Esophagus squamous epithelium (tissue), 5 donors: ENCODE measurements around the gene C1orf146. TPM values are rescaled to one million over a fixed set of nuclear protein-coding genes. Genes with fewer than 3 reads are reported as not detected.

Source experiments
- DNase-seq: peaks from one replicate; lab custom pipeline; 2025; lab: John Stamatoyannopoulos, UW
- H3K27ac ChIP-seq, 4 donors: fragments of 200-600 bp; sonication (generic); one replicate each; pipeline ENCODE4 v1.5.1; 2016 to 2019; ENCODE audit warnings: mild to moderate bottlenecking in 1 of 4
- H3K27me3 ChIP-seq, 4 donors: fragments of 200-600 bp; sonication (generic); 1 replicate in 3 of 4; 2 replicates in 1 of 4; pipeline versions ENCODE4 v1.5.1 to v1.6.0; 2017 to 2021; ENCODE audit warnings: antibody characterized with exemption in 1 of 4
- H3K36me3 ChIP-seq, 3 donors: fragments of 200-600 bp; sonication (generic); one replicate each; pipeline ENCODE4 v1.5.1; 2016 to 2019
- H3K4me1 ChIP-seq, 3 donors: fragments of 200-600 bp; sonication (generic); one replicate each; pipeline ENCODE4 v1.5.1; 2017 to 2019
- H3K4me3 ChIP-seq, 4 donors: fragments of 200-600 bp; sonication (generic); 1 replicate in 3 of 4; 2 replicates in 1 of 4; pipeline ENCODE4 v1.5.1; 2016 to 2019; ENCODE audit warnings: mild to moderate bottlenecking in 2 of 4, moderate library complexity in 1 of 4
- H3K9me3 ChIP-seq, 3 donors: fragments of 200-600 bp; sonication (generic); one replicate each; pipeline ENCODE4 v1.5.1; 2016 to 2019
- POLR2A ChIP-seq, 4 donors: fragments of 450-650 bp; IDR thresholded peaks; one replicate each; pipeline ENCODE4 v1.6.1; 2017; ENCODE audit warnings: antibody characterized with exemption in 4 of 4, mild to moderate bottlenecking in 4 of 4, moderate library complexity in 3 of 4
- WGBS, 2 donors: methylation state at CpG; one replicate each; pipeline ENCODE4 v1.1.5; 2018; 5-methylcytosine and 5-hydroxymethylcytosine counted together
- intact Hi-C: fragments of 100-400 bp; cut with DNase I; formaldehyde crosslinking; loops from one replicate; pipeline ENCODE4 v1.15.0; 2022
- total RNA-seq, 4 donors: library from RNA; depleted of rRNA; stranded (reverse); fragments of >200 nt; gene quantifications; one replicate each; pipeline ENCODE4 v1.1.0, GENCODE V29; 2016
- TF ChIP-seq, protein P1 (sequence below), 6 experiments: fragments of 450-650 bp in 4 of 6; fragments of 200-600 bp in 2 of 6; sonication (generic) in 2 of 6; IDR thresholded peaks; one replicate each; pipeline ENCODE4 v1.5.1; 2016 to 2019; ENCODE audit warnings: antibody characterized with exemption in 6 of 6, mild to moderate bottlenecking in 4 of 6, moderate library complexity in 4 of 6
- donor health status: DM: yes; HTN: yes; CAD: no.

The C1orf146 gene
- total RNA-seq, 4 donors from 2014 or later, result not detected

DNA sequence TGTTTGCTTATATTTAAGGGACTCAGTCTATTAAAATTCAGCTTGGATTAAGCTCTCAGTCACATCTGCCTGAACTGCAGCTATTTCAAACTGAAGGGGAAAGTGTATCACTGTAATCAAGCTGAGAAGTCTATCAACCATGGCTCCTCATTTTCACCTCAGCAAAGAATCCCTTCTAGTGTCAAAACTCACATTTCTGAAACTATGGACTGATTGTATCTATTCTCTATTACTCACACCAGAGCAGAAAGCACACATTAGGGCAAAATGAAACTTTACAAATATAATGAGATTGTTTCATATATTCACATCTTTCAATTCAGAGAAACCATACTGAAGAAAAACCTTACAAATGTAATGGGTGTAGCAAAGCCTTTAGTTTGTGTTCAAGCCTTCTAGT is 14.6 kb upstream of the C1orf146 start:
- no peak for DNase-seq
- no peaks in the 10 kb centered on the region for H3K27me3 ChIP-seq
- no peaks in the 10 kb centered on the region for H3K4me1 ChIP-seq
- no peaks in the 10 kb centered on the region for H3K36me3 ChIP-seq
- intact Hi-C loops, result no loop called here
- no peak overlapping the region for H3K27ac ChIP-seq
- H3K4me3 ChIP-seq, result no peak overlapping the region
- TF ChIP-seq, protein P1, sequence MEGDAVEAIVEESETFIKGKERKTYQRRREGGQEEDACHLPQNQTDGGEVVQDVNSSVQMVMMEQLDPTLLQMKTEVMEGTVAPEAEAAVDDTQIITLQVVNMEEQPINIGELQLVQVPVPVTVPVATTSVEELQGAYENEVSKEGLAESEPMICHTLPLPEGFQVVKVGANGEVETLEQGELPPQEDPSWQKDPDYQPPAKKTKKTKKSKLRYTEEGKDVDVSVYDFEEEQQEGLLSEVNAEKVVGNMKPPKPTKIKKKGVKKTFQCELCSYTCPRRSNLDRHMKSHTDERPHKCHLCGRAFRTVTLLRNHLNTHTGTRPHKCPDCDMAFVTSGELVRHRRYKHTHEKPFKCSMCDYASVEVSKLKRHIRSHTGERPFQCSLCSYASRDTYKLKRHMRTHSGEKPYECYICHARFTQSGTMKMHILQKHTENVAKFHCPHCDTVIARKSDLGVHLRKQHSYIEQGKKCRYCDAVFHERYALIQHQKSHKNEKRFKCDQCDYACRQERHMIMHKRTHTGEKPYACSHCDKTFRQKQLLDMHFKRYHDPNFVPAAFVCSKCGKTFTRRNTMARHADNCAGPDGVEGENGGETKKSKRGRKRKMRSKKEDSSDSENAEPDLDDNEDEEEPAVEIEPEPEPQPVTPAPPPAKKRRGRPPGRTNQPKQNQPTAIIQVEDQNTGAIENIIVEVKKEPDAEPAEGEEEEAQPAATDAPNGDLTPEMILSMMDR (IDR thresholded peaks at IDR 0.05), result no peak
- TF ChIP-seq POLR2A (IDR thresholded peaks at IDR 0.05), result no peak
- no peaks in the 10 kb centered on the region for H3K9me3 ChIP-seq

DNA sequence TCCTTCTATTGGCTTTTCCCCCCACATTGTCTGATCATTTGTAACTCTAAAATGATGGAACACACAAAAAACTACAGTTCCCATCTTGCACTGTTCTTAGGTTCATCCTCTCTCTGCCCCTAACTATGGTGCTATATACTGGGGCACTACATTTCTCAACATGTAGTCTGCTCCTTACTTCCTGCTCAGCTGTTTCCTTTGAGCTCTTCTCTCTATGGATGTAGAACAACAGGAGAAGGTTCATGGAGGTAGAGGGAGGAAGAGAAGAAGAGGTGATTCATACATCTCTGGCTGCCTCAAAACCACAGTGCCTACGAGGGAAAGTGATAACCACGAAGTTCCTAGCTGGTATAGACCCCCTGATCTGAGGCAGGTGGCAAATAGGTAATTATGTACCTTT is 7.0 kb upstream of the C1orf146 start:
- Histone ChIP-seq H3K4me3 (no peak overlapping the region), H3K4me1 (no peaks in the 10 kb centered on the region), H3K9me3 (no peaks in the 10 kb centered on the region), H3K27me3 (no peaks in the 10 kb centered on the region), H3K36me3 (no peaks in the 10 kb centered on the region), H3K27ac (no peak overlapping the region)
- TF ChIP-seq, protein P1 (IDR thresholded peaks at IDR 0.05), result no peak
- no peak for TF ChIP-seq POLR2A (IDR thresholded peaks at IDR 0.05)
- intact Hi-C loops, result no loop called here
- DNase-seq, result no peak
- 43 to 58% methylated on average over 2 of the region's 2 CpGs for WGBS, 2 donors

DNA sequence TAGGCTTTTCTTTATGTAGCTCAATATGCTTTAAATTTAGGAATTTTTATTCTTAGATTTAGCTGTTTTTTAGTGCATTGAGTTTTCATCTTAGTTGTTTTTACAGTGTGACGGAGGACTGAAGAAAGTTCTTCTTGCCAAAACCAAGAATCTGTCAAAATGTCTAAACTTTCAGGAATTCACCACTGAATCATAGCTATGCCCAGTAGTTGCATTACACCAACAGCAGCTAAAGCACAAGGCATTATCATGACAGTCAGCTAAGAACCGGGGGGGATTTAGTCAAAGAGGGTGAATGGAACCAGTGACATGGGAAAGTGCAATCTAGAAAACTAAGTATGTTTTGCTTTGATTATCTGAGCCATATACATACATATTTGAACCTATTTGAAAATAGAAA is 6.5 kb upstream of the C1orf146 start:
- H3K4me3 ChIP-seq, result no peak overlapping the region
- no peak overlapping the region for H3K27ac ChIP-seq
- intact Hi-C loops, result no loop called here
- H3K36me3 ChIP-seq, result no peaks in the 10 kb centered on the region
- H3K27me3 ChIP-seq, result no peaks in the 10 kb centered on the region
- 81 to 82% methylated on average over 2 of the region's 2 CpGs for WGBS, 2 donors
- H3K4me1 ChIP-seq, result no peaks in the 10 kb centered on the region
- DNase-seq, result no peak
- H3K9me3 ChIP-seq, result no peaks in the 10 kb centered on the region
- no peak for TF ChIP-seq POLR2A (IDR thresholded peaks at IDR 0.05)
- TF ChIP-seq, protein P1 (IDR thresholded peaks at IDR 0.05), result no peak

DNA sequence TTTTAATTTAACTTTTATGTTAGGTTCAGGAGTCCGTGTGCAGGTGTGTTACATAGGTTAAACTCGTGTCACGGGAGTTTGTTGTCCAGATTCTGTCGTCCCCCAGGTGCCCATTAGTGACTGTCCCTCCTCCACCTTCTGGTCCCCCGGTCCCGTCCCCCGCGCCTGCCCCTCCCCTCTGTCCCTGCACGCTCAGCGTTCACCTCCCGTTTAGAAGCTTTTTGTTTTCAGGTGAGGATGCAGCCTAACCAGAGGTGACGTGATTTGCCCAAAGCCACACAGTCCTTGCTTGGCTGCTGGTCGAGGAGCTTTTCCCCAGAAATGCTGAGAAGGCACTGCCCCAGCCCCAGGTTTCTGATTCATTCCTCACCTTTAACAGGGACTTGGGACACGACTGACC is 844 bp downstream of the C1orf146 start:
- intact Hi-C loops, result no loop called here
- WGBS, 2 donors, result 62 to 85% methylated on average over 13 to 14 of the region's 14 CpGs
- no peaks in the 10 kb centered on the region for H3K36me3 ChIP-seq
- H3K4me1 ChIP-seq, result no peaks in the 10 kb centered on the region
- H3K4me3 ChIP-seq, result no peak overlapping the region
- TF ChIP-seq, protein P1 (IDR thresholded peaks at IDR 0.05), result no peak
- no peak for TF ChIP-seq POLR2A (IDR thresholded peaks at IDR 0.05)
- H3K27ac ChIP-seq, result no peak overlapping the region
- H3K9me3 ChIP-seq, result no peaks in the 10 kb centered on the region
- DNase-seq, result no peak
- no peaks in the 10 kb centered on the region for H3K27me3 ChIP-seq

DNA sequence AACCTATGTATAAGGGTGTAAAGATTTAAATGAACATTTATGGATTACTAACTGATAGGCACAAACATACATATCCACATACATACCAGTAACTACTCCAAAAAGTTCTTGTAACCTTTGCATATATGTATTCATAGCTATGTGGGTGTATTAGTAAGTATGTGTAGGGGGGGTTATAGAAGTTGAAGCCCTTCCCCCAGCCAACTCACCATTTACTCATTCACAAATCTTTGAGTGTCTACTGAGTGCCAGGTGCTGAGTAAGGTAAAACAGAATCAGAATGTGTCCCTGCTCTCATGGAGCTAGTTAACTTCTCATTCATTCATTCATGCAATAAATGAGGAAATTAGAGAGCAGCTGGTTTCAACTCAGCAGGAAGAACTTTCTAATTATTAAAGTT is 1.3 kb downstream of the C1orf146 start:
- DNase-seq, result no peak
- Histone ChIP-seq H3K27me3 (no peaks in the 10 kb centered on the region), H3K36me3 (no peaks in the 10 kb centered on the region), H3K4me1 (no peaks in the 10 kb centered on the region), H3K9me3 (no peaks in the 10 kb centered on the region), H3K27ac (no peak overlapping the region), H3K4me3 (no peak overlapping the region)
- no peak for TF ChIP-seq POLR2A (IDR thresholded peaks at IDR 0.05)
- TF ChIP-seq, protein P1 (IDR thresholded peaks at IDR 0.05), result no peak
- intact Hi-C loops, result no loop called here
